GM18526 (cell line): ENCODE data around the gene MACROD1.

ENCODE experiments used
- POLR2A ChIP-seq: IDR thresholded peaks from 3 replicates; pipeline ENCODE4 v1.6.1; 2011; ENCODE audit not compliant: insufficient read length; ENCODE audit errors: extremely low read depth

The MACROD1 gene

GRCh38 chr11:64042301-64042700 lies 123.6 kb downstream of the MACROD1 start:
- no peak for TF ChIP-seq POLR2A

GRCh38 chr11:64041846-64042245 lies 124.1 kb downstream of the MACROD1 start:
- TF ChIP-seq POLR2A: no peak

GRCh38 chr11:64040684-64041322 lies 125.1 kb downstream of the MACROD1 start:
- no peak for TF ChIP-seq POLR2A

GRCh38 chr11:64039012-64039665 lies 126.8 kb downstream of the MACROD1 start:
- TF ChIP-seq POLR2A: no peak

- no peak for TF ChIP-seq POLR2A
Observed at GRCh38 chr11:64038500-64038899, 127.4 kb downstream of the MACROD1 start.

GRCh38 chr11:64037027-64037634 lies 128.8 kb downstream of the MACROD1 start:
- no peak for TF ChIP-seq POLR2A

GRCh38 chr11:64036087-64037026 lies 129.6 kb downstream of the MACROD1 start:
- TF ChIP-seq POLR2A: no peak

- no peak for TF ChIP-seq POLR2A
Observed at GRCh38 chr11:64035576-64035975, 130.3 kb downstream of the MACROD1 start, which contains the start of gene FLRT1. Gene FLRT1, plus strand, starts transcription at chr11:64035931. Its CDS starts 80,337 bp downstream, at chr11:64116268.

- no peak for TF ChIP-seq POLR2A
Observed at GRCh38 chr11:64035081-64035524, 130.8 kb downstream of the MACROD1 start.

- TF ChIP-seq POLR2A: no peak
Observed at GRCh38 chr11:64034411-64034811, 131.5 kb downstream of the MACROD1 start.

GRCh38 chr11:64032050-64032449 lies 133.9 kb downstream of the MACROD1 start:
- TF ChIP-seq POLR2A: no peak

- no peak for TF ChIP-seq POLR2A
Observed at GRCh38 chr11:64031001-64031400, 134.9 kb downstream of the MACROD1 start.

- TF ChIP-seq POLR2A: no peak
Observed at GRCh38 chr11:64029773-64030172, 136.1 kb downstream of the MACROD1 start.

- TF ChIP-seq POLR2A: no peak
Observed at GRCh38 chr11:64028398-64029115, 137.4 kb downstream of the MACROD1 start.

GRCh38 chr11:64027651-64028397 lies 138.1 kb downstream of the MACROD1 start:
- TF ChIP-seq POLR2A: no peak
